Measurements from ENCODE around the gene ALOXE3. TPM values are rescaled to one million over a fixed set of nuclear protein-coding genes. Genes with fewer than 3 reads are reported as not detected.

ALOXE3 gene
- total and polyA plus RNA-seq, 2 of the 8 experiments (the other 6 are each of a cell fraction or from before 2014, with no cell fraction given): 0.26 TPM; not detected in 1

GRCh38 chr17:8119581-8120519 lies 1.5 kb upstream of the ALOXE3 start (continued):
- TF ChIP-seq, protein P1, sequence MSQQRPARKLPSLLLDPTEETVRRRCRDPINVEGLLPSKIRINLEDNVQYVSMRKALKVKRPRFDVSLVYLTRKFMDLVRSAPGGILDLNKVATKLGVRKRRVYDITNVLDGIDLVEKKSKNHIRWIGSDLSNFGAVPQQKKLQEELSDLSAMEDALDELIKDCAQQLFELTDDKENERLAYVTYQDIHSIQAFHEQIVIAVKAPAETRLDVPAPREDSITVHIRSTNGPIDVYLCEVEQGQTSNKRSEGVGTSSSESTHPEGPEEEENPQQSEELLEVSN (IDR thresholded peaks at IDR 0.05): no peak
- 0 out of 2 replicates have a peak, but pooled peaks have one; percentile 48 for TF ChIP-seq POU5F1 (IDR thresholded peaks at IDR 0.05; ENCODE audit: low read depth, low read length)
- no peak for TF ChIP-seq PHF8 (conservative IDR thresholded peaks at IDR 0.05; ENCODE audit: low read depth, low read length)
- no peak for TF ChIP-seq RBBP5 (IDR thresholded peaks at IDR 0.05; ENCODE audit: borderline replicate concordance, low read depth, low read length)
- peak; percentile 0 to 86; a peak in 1 of 4 replicates for TF ChIP-seq HDAC2 (IDR thresholded peaks at IDR 0.05; ENCODE audit: borderline replicate concordance in 1 of 2, low read depth in 2 of 2, low read length in 2 of 2)
- TF ChIP-seq CEBPB (IDR thresholded peaks at IDR 0.05; ENCODE audit: low read depth, low read length): peak; percentile 83
- TF ChIP-seq GTF2F1 (IDR thresholded peaks at IDR 0.05; ENCODE audit: borderline replicate concordance, low read depth, low read length): no peak
- no peak for TF ChIP-seq JUND (IDR thresholded peaks at IDR 0.05; ENCODE audit: low read length)
- 0 out of 2 replicates have a peak, but pooled peaks have one; percentile 40 for TF ChIP-seq EGR1 (IDR thresholded peaks at IDR 0.05; ENCODE audit: borderline replicate concordance, low read depth, low read length)
- no peak for TF ChIP-seq RXRA (IDR thresholded peaks at IDR 0.05; ENCODE audit: insufficient read depth, low read depth, low read length)
- TF ChIP-seq TCF12 (IDR thresholded peaks at IDR 0.05; ENCODE audit: low read depth, low read length): 0 out of 2 replicates have a peak, but pooled peaks have one; percentile 51
- no peak for TF ChIP-seq KDM1A (IDR thresholded peaks at IDR 0.05; ENCODE audit: borderline replicate concordance, low read length)
- TF ChIP-seq ATF2 (IDR thresholded peaks at IDR 0.05; ENCODE audit: low read length): peak; percentile 19; the same call in 1 of the 2 replicates
- no peak for TF ChIP-seq TAF1 (IDR thresholded peaks at IDR 0.05; ENCODE audit: low read depth, low read length)
- TF ChIP-seq, protein P2, sequence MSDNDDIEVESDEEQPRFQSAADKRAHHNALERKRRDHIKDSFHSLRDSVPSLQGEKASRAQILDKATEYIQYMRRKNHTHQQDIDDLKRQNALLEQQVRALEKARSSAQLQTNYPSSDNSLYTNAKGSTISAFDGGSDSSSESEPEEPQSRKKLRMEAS (IDR thresholded peaks at IDR 0.05): 0 out of 2 replicates have a peak, but pooled peaks have one; percentile 12
- 0 out of 2 replicates have a peak, but pooled peaks have one; percentile 13 for TF ChIP-seq SP1 (IDR thresholded peaks at IDR 0.05; ENCODE audit: low read depth, low read length)
- no peak for TF ChIP-seq JUN (IDR thresholded peaks at IDR 0.05; ENCODE audit: low read depth, low read length)
- TF ChIP-seq TEAD4 (IDR thresholded peaks at IDR 0.05; ENCODE audit: low read depth, low read length): peak; percentile 78
- no peak for TF ChIP-seq ASH2L (IDR thresholded peaks at IDR 0.05; ENCODE audit: low read length)
- no peak for TF ChIP-seq SP2 (IDR thresholded peaks at IDR 0.05; ENCODE audit: low read length)
- no peak for TF ChIP-seq HDAC6 (IDR thresholded peaks at IDR 0.05; ENCODE audit: low read depth, low read length)

All from H1 (cell line).